Keratinocyte (primary cell): ENCODE results near the gene FAF1.

ENCODE experiments used
- CTCF ChIP-seq, 3 experiments: IDR thresholded peaks in 1 of 3; conservative IDR thresholded peaks in 1 of 3; optimal IDR thresholded peaks in 1 of 3; 2 replicates in 2 of 3; 3 replicates in 1 of 3; pipeline versions ENCODE3 to v1.5.1; 2011; ENCODE audit warnings: low read length in 3 of 3, mild to moderate bottlenecking in 3 of 3, moderate library complexity in 2 of 3, control low read depth in 1 of 3, inconsistent platforms in 1 of 3; ENCODE audit not compliant: insufficient read depth in 2 of 3; ENCODE audit errors: extremely low read depth in 1 of 3
- EZH2 ChIP-seq: IDR thresholded peaks from one replicate; pipeline ENCODE4 v1.6.1; 2012; ENCODE audit warnings: inconsistent platforms, mild to moderate bottlenecking, low read length, moderate library complexity

GRCh38 chr1:50488876-50489275, 471.2 kb downstream of the FAF1 start:
- TF ChIP-seq CTCF (optimal IDR thresholded peaks at IDR 0.05 in 1 of 3, IDR thresholded peaks at IDR 0.05 in 1 of 3, conservative IDR thresholded peaks at IDR 0.05 in 1 of 3; ENCODE audit: extremely low read depth in 1 of 3, insufficient read depth in 2 of 3, low read length in 3 of 3) (no peak), EZH2 (no peak)
